HG03571 (cell line): ENCODE results near the gene THRB.

Source experiments
- ATAC-seq: cut with Tn5 transposase; IDR thresholded peaks from one replicate; pipeline ENCODE4 v1.9.1; 2021; ENCODE audit not compliant: unreplicated experiment

THRB gene

GRCh38 chr3:24195504-24196230 lies 299.0 kb downstream of the THRB start:
- no peak for ATAC-seq

GRCh38 chr3:24192469-24193056 lies 302.1 kb downstream of the THRB start:
- no peak for ATAC-seq

- ATAC-seq: no peak
Measured at GRCh38 chr3:24191801-24192403, 302.7 kb downstream of the THRB start.

- no peak for ATAC-seq
Measured at GRCh38 chr3:24190256-24190655, 304.4 kb downstream of the THRB start.

GRCh38 chr3:24185738-24186384 lies 308.8 kb downstream of the THRB start:
- peak; percentile 83 for ATAC-seq

GRCh38 chr3:24184528-24185176 lies 310.0 kb downstream of the THRB start:
- no peak for ATAC-seq

GRCh38 chr3:24182756-24183155 lies 311.9 kb downstream of the THRB start:
- ATAC-seq: no peak

GRCh38 chr3:24181256-24181655 lies 313.4 kb downstream of the THRB start:
- ATAC-seq: no peak

GRCh38 chr3:24180616-24181015 lies 314.0 kb downstream of the THRB start:
- no peak for ATAC-seq

GRCh38 chr3:24177201-24177600 lies 317.4 kb downstream of the THRB start:
- ATAC-seq: no peak

GRCh38 chr3:24174614-24175013 lies 320.0 kb downstream of the THRB start:
- no peak for ATAC-seq

- ATAC-seq: no peak
Measured at GRCh38 chr3:24168977-24169376, 325.7 kb downstream of the THRB start.

- ATAC-seq: no peak
Measured at GRCh38 chr3:24167429-24167828, 327.2 kb downstream of the THRB start.

GRCh38 chr3:24166515-24166914 lies 328.1 kb downstream of the THRB start:
- ATAC-seq: no peak

GRCh38 chr3:24165603-24165982 lies 329.1 kb downstream of the THRB start:
- no peak for ATAC-seq

- no peak for ATAC-seq
Measured at GRCh38 chr3:24164967-24165602, 329.6 kb downstream of the THRB start.

GRCh38 chr3:24162929-24163328 lies 331.7 kb downstream of the THRB start:
- ATAC-seq: no peak

- ATAC-seq: no peak
Measured at GRCh38 chr3:24161841-24162240, 332.8 kb downstream of the THRB start.

GRCh38 chr3:24160424-24161095 lies 334.1 kb downstream of the THRB start:
- ATAC-seq: no peak

- ATAC-seq: no peak
Measured at GRCh38 chr3:24158761-24159454, 335.7 kb downstream of the THRB start.
